NCI-H187 (cell line): ENCODE results near the gene NFIB.

ENCODE experiments used
- DNase-seq, 2 experiments: peaks; one replicate each; lab custom pipeline; 2025; lab: John Stamatoyannopoulos, UW

The NFIB gene

GRCh38 chr9:14188538-14188937, 125.4 kb downstream of the NFIB start:
- no peak for DNase-seq

- no peak for DNase-seq
Observed at GRCh38 chr9:14188011-14188410, 125.9 kb downstream of the NFIB start.

GRCh38 chr9:14186096-14186495, 127.8 kb downstream of the NFIB start:
- no peak for DNase-seq

GRCh38 chr9:14185016-14185415, 128.9 kb downstream of the NFIB start:
- DNase-seq, result no peak

- DNase-seq, result no peak
Observed at GRCh38 chr9:14183001-14183400, 130.9 kb downstream of the NFIB start.

GRCh38 chr9:14180960-14181537, 132.9 kb downstream of the NFIB start:
- no peak for DNase-seq

GRCh38 chr9:14180093-14180959, 133.6 kb downstream of the NFIB start:
- DNase-seq, result no peak

GRCh38 chr9:14179449-14179848, 134.5 kb downstream of the NFIB start:
- DNase-seq, result no peak

GRCh38 chr9:14175778-14176177, 138.2 kb downstream of the NFIB start:
- no peak for DNase-seq

GRCh38 chr9:14173713-14174112, 140.2 kb downstream of the NFIB start:
- DNase-seq, result no peak

- no peak for DNase-seq
Observed at GRCh38 chr9:14170973-14171596, 142.9 kb downstream of the NFIB start.

- DNase-seq, result no peak
Observed at GRCh38 chr9:14170392-14170931, 143.5 kb downstream of the NFIB start.

- DNase-seq, result no peak
Observed at GRCh38 chr9:14168381-14168780, 145.6 kb downstream of the NFIB start.

GRCh38 chr9:14165376-14166035, 148.4 kb downstream of the NFIB start:
- DNase-seq, result no peak

GRCh38 chr9:14164908-14165307, 149.0 kb downstream of the NFIB start:
- no peak for DNase-seq

- no peak for DNase-seq
Observed at GRCh38 chr9:14159440-14160216, 154.3 kb downstream of the NFIB start.

GRCh38 chr9:14158916-14159315, 155.0 kb downstream of the NFIB start:
- no peak for DNase-seq

- DNase-seq, result no peak
Observed at GRCh38 chr9:14158136-14158813, 155.7 kb downstream of the NFIB start.

- DNase-seq, result no peak
Observed at GRCh38 chr9:14157191-14157590, 156.8 kb downstream of the NFIB start.

- no peak for DNase-seq
Observed at GRCh38 chr9:14156046-14156445, 157.9 kb downstream of the NFIB start.

GRCh38 chr9:14155237-14155636, 158.7 kb downstream of the NFIB start:
- DNase-seq, result no peak
